DLD1 (cell line): Measurements from ENCODE around the gene ATP1A3.

Experiments
- in situ Hi-C: cut with HindIII; loops from 2 replicates; pipeline ENCODE4 v1.10.0; 2017; ENCODE audit warnings: low sequenced_read_pairs

The ATP1A3 gene

GRCh38 chr19:41988947-41989346, 5.1 kb downstream of the ATP1A3 start:
- in situ Hi-C loops, result no loop called here

GRCh38 chr19:41987141-41987860, 6.7 kb downstream of the ATP1A3 start:
- in situ Hi-C loops, result no loop called here

GRCh38 chr19:41984961-41985360, 9.1 kb downstream of the ATP1A3 start:
- in situ Hi-C loops, result no loop called here

- in situ Hi-C loops, result no loop called here
Measured at GRCh38 chr19:41981724-41982123, 12.3 kb downstream of the ATP1A3 start.

- in situ Hi-C loops, result no loop called here
Measured at GRCh38 chr19:41978470-41978869, 15.6 kb downstream of the ATP1A3 start.

- in situ Hi-C loops, result no loop called here
Measured at GRCh38 chr19:41977916-41978315, 16.1 kb downstream of the ATP1A3 start.

GRCh38 chr19:41974652-41975051, 19.4 kb downstream of the ATP1A3 start:
- in situ Hi-C loops, result no loop called here

- in situ Hi-C loops, result no loop called here
Measured at GRCh38 chr19:41971363-41971762, 22.7 kb downstream of the ATP1A3 start.

- in situ Hi-C loops, result no loop called here
Measured at GRCh38 chr19:41969772-41970458, 24.1 kb downstream of the ATP1A3 start.

GRCh38 chr19:41968751-41969595, 25.1 kb downstream of the ATP1A3 start:
- in situ Hi-C loops, result no loop called here

- in situ Hi-C loops, result no loop called here
Measured at GRCh38 chr19:41967054-41967783, 26.8 kb downstream of the ATP1A3 start.

- in situ Hi-C loops, result no loop called here
Measured at GRCh38 chr19:41965106-41965505, 28.9 kb downstream of the ATP1A3 start.

- in situ Hi-C loops, result no loop called here
Measured at GRCh38 chr19:41960973-41961372, 33.1 kb downstream of the ATP1A3 start.

- in situ Hi-C loops, result loop anchor here (10.0 kb wide), 1 partner anchor 105 kb away; no protein-coding TSS in a partner anchor
Measured at GRCh38 chr19:41959056-41960053, 34.7 kb downstream of the ATP1A3 start, which contains the start of gene RABAC1. Gene RABAC1, minus strand, starts transcription at chr19:41959321. Its CDS starts 29 bp downstream, at chr19:41959292.

GRCh38 chr19:41958367-41959055, 35.5 kb downstream of the ATP1A3 start:
- in situ Hi-C loops, result loop anchor here (10.0 kb wide), 1 partner anchor 104 kb away; no protein-coding TSS in a partner anchor

- in situ Hi-C loops, result loop anchor here (10.0 kb wide), 1 partner anchor 103 kb away; no protein-coding TSS in a partner anchor
Measured at GRCh38 chr19:41957838-41958366, 36.1 kb downstream of the ATP1A3 start.

GRCh38 chr19:41957161-41957837, 36.7 kb downstream of the ATP1A3 start:
- in situ Hi-C loops, result loop anchor here (10.0 kb wide), 1 partner anchor 102 kb away; no protein-coding TSS in a partner anchor

- in situ Hi-C loops, result loop anchor here (10.0 kb wide), 1 partner anchor 102 kb away; no protein-coding TSS in a partner anchor
Measured at GRCh38 chr19:41956621-41957020, 37.4 kb downstream of the ATP1A3 start.
